Muscle layer of colon (tissue), 2 donors: ENCODE measurements around the gene GLMP.

Experiments used
- H3K27ac ChIP-seq: one replicate; pipeline ENCODE4 v1.7.0; 2013; ENCODE audit warnings: low read depth, mild to moderate bottlenecking, low read length, moderate library complexity
- H3K27me3 ChIP-seq, 2 donors: one replicate each; pipeline ENCODE4 v1.7.0; 2013; ENCODE audit warnings: low read length in 2 of 2, mild to moderate bottlenecking in 2 of 2; ENCODE audit not compliant: insufficient read depth in 2 of 2, control insufficient read depth in 1 of 2
- H3K36me3 ChIP-seq: one replicate; pipeline ENCODE4 v1.7.0; 2013; ENCODE audit warnings: mild to moderate bottlenecking, low read length; ENCODE audit not compliant: insufficient read depth
- H3K4me1 ChIP-seq: one replicate; pipeline ENCODE4 v1.7.0; 2013; ENCODE audit warnings: mild to moderate bottlenecking, low read length; ENCODE audit not compliant: insufficient read depth
- H3K4me3 ChIP-seq, 2 donors: one replicate each; pipeline ENCODE4 v1.7.0; 2013; ENCODE audit warnings: low read length in 2 of 2, low read depth in 1 of 2, mild to moderate bottlenecking in 1 of 2, moderate library complexity in 1 of 2
- H3K9ac ChIP-seq: one replicate; pipeline ENCODE4 v1.7.0; 2013; ENCODE audit warnings: low read length
- H3K9me3 ChIP-seq: one replicate; pipeline ENCODE4 v1.7.0; 2013; ENCODE audit warnings: mild to moderate bottlenecking, low read length
- donor health status: abdominal sarcoma.
- donor health status: Adenocarcinoma of cecum.

GLMP gene

DNA sequence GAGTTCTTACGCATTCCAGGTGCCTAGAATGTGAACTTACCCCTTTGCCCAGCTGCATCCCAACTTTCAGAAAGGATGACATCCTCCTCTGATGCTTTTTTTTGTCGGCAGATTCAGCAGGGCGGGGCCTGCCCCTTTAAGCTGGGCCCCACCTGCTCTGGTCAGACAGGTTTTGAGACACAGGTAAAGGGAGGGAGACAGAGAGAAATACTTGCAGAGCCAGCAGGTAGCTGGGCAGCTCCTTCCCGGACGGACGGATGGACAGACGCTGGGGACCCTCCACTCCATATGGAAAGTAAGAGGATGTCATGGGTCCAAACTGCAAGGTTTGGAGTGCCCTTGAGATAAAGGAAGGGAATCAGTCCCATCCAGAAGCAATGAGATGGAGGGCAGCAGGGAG is 11.4 kb downstream of the GLMP start, which contains the start of gene TMEM79:
Gene TMEM79 (plus strand): TSS at position 214 of the 400 bp plus-strand sequence. CDS start 902 bp downstream, outside the sequence.
- Histone ChIP-seq H3K27me3 (no peaks in the 10 kb centered on the region), H3K27ac (peak within 1 kb of the TSS; percentile 96)

GRCh38 chr1:156283521-156283920 is 12.0 kb downstream of the GLMP start:
- peaks cover 10% of the 10 kb centered on the region for H3K36me3 ChIP-seq
- H3K27me3 ChIP-seq, result no peaks in the 10 kb centered on the region
- no peaks in the 10 kb centered on the region for H3K9me3 ChIP-seq
- peak overlapping the region; percentile 63 to 89 for H3K4me3 ChIP-seq
- H3K9ac ChIP-seq, result peak overlapping the region; percentile 69
- peak overlapping the region; percentile 96 for H3K27ac ChIP-seq
- peaks cover 22% of the 10 kb centered on the region for H3K4me1 ChIP-seq

More for the DNA sequence above, 11.4 kb downstream of the GLMP start, which contains the start of gene TMEM79:
- H3K9me3 ChIP-seq, result no peaks in the 10 kb centered on the region
- peaks cover 7% of the 10 kb centered on the region for H3K36me3 ChIP-seq
- peak within 1 kb of the TSS; percentile 63 to 89 for H3K4me3 ChIP-seq
- H3K9ac ChIP-seq, result peak within 1 kb of the TSS; percentile 69
- H3K4me1 ChIP-seq, result peaks cover 22% of the 10 kb centered on the region

- Histone ChIP-seq H3K27me3 (no peaks in the 10 kb centered on the region), H3K27ac (peak within 1 kb of the TSS; percentile 96), H3K4me3 (peak within 1 kb of the TSS; percentile 89 to 93), H3K36me3 (peaks cover 18% of the 10 kb centered on the region), H3K4me1 (peaks cover 22% of the 10 kb centered on the region), H3K9me3 (no peaks in the 10 kb centered on the region), H3K9ac (peak within 1 kb of the TSS; percentile 69)
Observed at GRCh38 chr1:156282479-156283222, 12.8 kb downstream of the GLMP start, which contains the start of gene SMG5. Gene SMG5 (minus strand): TSS chr1:156282825. CDS start chr1:156282680, 145 bp downstream.

DNA sequence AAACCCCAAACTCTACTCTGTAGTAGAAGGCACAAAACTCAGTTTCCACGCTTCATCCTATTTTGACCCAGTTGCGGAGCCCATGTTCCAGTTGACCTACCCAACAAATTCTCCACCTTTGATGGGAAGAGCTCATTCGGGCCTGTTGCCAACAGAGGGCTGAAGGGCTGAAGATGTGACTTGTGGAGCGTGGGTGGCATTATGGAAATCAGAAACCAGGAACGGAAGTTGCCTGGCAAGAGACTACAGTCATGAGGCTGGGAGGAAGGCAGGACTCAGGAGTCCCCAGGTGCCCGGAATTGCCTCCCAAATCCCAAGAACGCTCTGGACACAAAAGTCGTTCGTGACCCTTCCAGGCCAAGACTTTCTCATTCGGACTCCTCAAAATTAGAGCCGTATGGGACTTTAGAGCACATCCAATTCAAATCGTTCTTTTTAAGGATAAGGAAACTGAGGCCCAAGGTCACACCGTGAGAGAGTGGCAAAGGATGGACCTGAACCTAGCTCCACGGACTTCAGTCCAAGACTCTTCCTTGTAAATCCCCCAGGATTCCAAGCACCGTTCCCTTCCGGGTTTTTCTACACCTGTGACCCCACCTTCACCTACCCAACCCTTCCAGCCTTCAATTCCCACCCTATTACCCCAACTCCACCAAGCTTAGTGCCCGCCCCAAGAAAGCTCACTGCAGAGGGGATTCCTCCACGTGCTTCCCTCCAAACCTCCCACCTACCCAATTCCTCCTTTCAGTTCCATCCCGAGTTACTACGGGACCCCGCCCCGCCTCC is 13.6 kb downstream of the GLMP start:
- H3K4me3 ChIP-seq, result peak overlapping the region; percentile 89 to 93
- no peaks in the 10 kb centered on the region for H3K27me3 ChIP-seq
- no peaks in the 10 kb centered on the region for H3K9me3 ChIP-seq
- peak overlapping the region; percentile 58 for H3K9ac ChIP-seq
- H3K4me1 ChIP-seq, result peaks cover 22% of the 10 kb centered on the region
- H3K27ac ChIP-seq, result peak overlapping the region; percentile 96
- peaks cover 26% of the 10 kb centered on the region for H3K36me3 ChIP-seq

- peaks cover 28% of the 10 kb centered on the region for H3K36me3 ChIP-seq
- no peaks in the 10 kb centered on the region for H3K9me3 ChIP-seq
- no peaks in the 10 kb centered on the region for H3K27me3 ChIP-seq
- H3K4me3 ChIP-seq, result peak overlapping the region; percentile 89 to 93
- no peak overlapping the region for H3K27ac ChIP-seq
- H3K4me1 ChIP-seq, result peaks cover 22% of the 10 kb centered on the region
- H3K9ac ChIP-seq, result no peak overlapping the region
Observed at GRCh38 chr1:156281281-156281680, 14.2 kb downstream of the GLMP start.

GRCh38 chr1:156279837-156280236 is 15.6 kb downstream of the GLMP start:
- peaks cover 22% of the 10 kb centered on the region for H3K4me1 ChIP-seq
- no peak overlapping the region for H3K4me3 ChIP-seq
- peaks cover 38% of the 10 kb centered on the region for H3K36me3 ChIP-seq

GRCh38 chr1:156276966-156277381 is 18.5 kb downstream of the GLMP start:
- Histone ChIP-seq H3K9ac (no peak overlapping the region), H3K27ac (no peak overlapping the region), H3K4me1 (peaks cover 12% of the 10 kb centered on the region), H3K9me3 (no peaks in the 10 kb centered on the region), H3K4me3 (no peak overlapping the region), H3K36me3 (peaks cover 67% of the 10 kb centered on the region), H3K27me3 (no peaks in the 10 kb centered on the region)

More at GRCh38 chr1:156279837-156280236, 15.6 kb downstream of the GLMP start:
- H3K9me3 ChIP-seq, result no peaks in the 10 kb centered on the region
- H3K9ac ChIP-seq, result no peak overlapping the region
- H3K27ac ChIP-seq, result no peak overlapping the region
- no peaks in the 10 kb centered on the region for H3K27me3 ChIP-seq

- H3K9me3 ChIP-seq, result no peaks in the 10 kb centered on the region
- no peak overlapping the region for H3K27ac ChIP-seq
- H3K36me3 ChIP-seq, result peaks cover 70% of the 10 kb centered on the region
- H3K9ac ChIP-seq, result no peak overlapping the region
- H3K4me1 ChIP-seq, result peaks cover 8% of the 10 kb centered on the region
- no peaks in the 10 kb centered on the region for H3K27me3 ChIP-seq
- H3K4me3 ChIP-seq, result no peak overlapping the region
Observed at GRCh38 chr1:156276532-156276931, 18.9 kb downstream of the GLMP start.

DNA sequence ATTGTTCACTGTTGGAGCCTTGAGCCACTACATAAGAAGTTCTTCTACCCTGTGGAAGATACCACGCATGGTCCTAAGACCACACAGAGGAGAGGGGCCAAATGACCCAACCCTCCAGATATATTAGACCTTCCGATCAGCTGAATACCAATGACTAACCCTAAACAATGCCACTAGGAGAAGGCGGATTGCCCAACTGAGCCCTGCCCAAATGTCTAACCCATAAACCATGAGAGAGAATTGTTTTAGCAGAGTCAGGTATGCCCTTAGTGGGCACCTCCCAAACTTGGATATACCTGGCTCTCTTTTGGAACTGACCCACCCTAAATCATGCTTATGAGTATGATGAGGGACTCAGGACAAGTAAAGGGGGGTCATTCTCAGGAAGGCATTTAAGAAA is 25.2 kb downstream of the GLMP start:
- Histone ChIP-seq H3K27me3 (no peaks in the 10 kb centered on the region), H3K4me1 (no peaks in the 10 kb centered on the region), H3K36me3 (peaks cover 79% of the 10 kb centered on the region)

DNA sequence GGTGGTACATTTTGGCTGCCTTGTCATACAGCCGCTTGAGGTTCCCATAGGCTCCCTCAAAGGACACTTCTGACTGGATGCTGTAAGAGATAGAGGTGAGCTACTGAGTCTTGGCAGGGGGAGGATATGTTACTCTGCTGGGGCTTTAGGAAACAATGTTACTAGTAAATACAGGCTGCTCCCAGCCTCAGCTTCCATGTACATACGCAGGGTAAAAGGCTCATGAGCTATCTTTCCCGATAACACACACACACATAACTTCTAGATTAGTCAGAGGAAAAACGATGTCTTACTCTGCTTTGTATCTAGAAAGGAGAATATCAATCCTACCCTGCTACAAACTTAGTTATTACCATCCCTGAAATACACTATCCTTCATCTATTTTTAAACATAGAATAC is 27.1 kb downstream of the GLMP start:
- Histone ChIP-seq H3K36me3 (peaks cover 75% of the 10 kb centered on the region), H3K9me3 (no peaks in the 10 kb centered on the region), H3K27ac (no peak overlapping the region), H3K9ac (no peak overlapping the region), H3K4me1 (no peaks in the 10 kb centered on the region), H3K4me3 (no peak overlapping the region), H3K27me3 (no peaks in the 10 kb centered on the region)

More for the DNA sequence above, 25.2 kb downstream of the GLMP start:
- Histone ChIP-seq H3K4me3 (no peak overlapping the region), H3K9ac (no peak overlapping the region), H3K9me3 (no peaks in the 10 kb centered on the region), H3K27ac (no peak overlapping the region)

GRCh38 chr1:156266051-156266450 is 29.4 kb downstream of the GLMP start:
- no peaks in the 10 kb centered on the region for H3K9me3 ChIP-seq
- H3K36me3 ChIP-seq, result peaks cover 71% of the 10 kb centered on the region
- no peak overlapping the region for H3K9ac ChIP-seq
- no peaks in the 10 kb centered on the region for H3K27me3 ChIP-seq
- H3K27ac ChIP-seq, result no peak overlapping the region
- H3K4me3 ChIP-seq, result no peak overlapping the region
- no peaks in the 10 kb centered on the region for H3K4me1 ChIP-seq
